Thymus (tissue), 11 donors: ENCODE results near the gene PRRG3. TPM values are rescaled to one million over a fixed set of nuclear protein-coding genes. Genes with fewer than 3 reads are reported as not detected.

Source experiments
- DNase-seq, 9 donors: peaks; one replicate each; pipeline ENCODE4 v3.0.0-alpha.2; 2013; ENCODE audit warnings: low spot score in 9 of 9, low read depth in 6 of 9, missing footprints in 1 of 9
- H3K27ac ChIP-seq, 2 donors: one replicate each; pipeline ENCODE4 v1.5.1; 2013; ENCODE audit warnings: control low read depth in 1 of 2, low read depth in 1 of 2, low read length in 1 of 2, mild to moderate bottlenecking in 1 of 2, moderate library complexity in 1 of 2
- H3K27me3 ChIP-seq, 2 donors: one replicate each; pipeline ENCODE4 v1.5.1; 2013; ENCODE audit warnings: low read length in 1 of 2; ENCODE audit not compliant: control insufficient read depth in 2 of 2, insufficient read depth in 1 of 2
- H3K36me3 ChIP-seq, 2 donors: one replicate each; pipeline ENCODE4 v1.5.1; 2013; ENCODE audit warnings: low read length in 1 of 2, mild to moderate bottlenecking in 1 of 2, moderate library complexity in 1 of 2; ENCODE audit not compliant: control insufficient read depth in 2 of 2, insufficient read depth in 2 of 2
- H3K4me1 ChIP-seq, 2 donors: one replicate each; pipeline ENCODE4 v1.5.1; 2013; ENCODE audit warnings: low read length in 2 of 2; ENCODE audit not compliant: control insufficient read depth in 2 of 2, insufficient read depth in 2 of 2
- H3K4me3 ChIP-seq, 2 donors: one replicate each; pipeline ENCODE4 v1.5.1; 2013; ENCODE audit warnings: low read length in 2 of 2, control low read depth in 1 of 2, mild to moderate bottlenecking in 1 of 2
- H3K9me3 ChIP-seq, 2 donors: one replicate each; pipeline ENCODE4 v1.5.1; 2013; ENCODE audit warnings: low read length in 1 of 2, mild to moderate bottlenecking in 1 of 2; ENCODE audit not compliant: control insufficient read depth in 2 of 2, insufficient read depth in 1 of 2
- WGBS: extraction: QIAGEN DNeasy Blood & Tissue Kit; methylation state at CpG from one replicate; pipeline ENCODE4 v1.1.7; 2013; 5-methylcytosine and 5-hydroxymethylcytosine counted together
- polyA plus RNA-seq: library from polyadenylated mRNA; stranded (reverse); fragments of 200-250 nt; gene quantifications from one replicate; pipeline ENCODE4 v1.2.3, GENCODE V29; 2013
- total RNA-seq: library from RNA; stranded (reverse); fragments of 120-200 nt; gene quantifications from one replicate; pipeline ENCODE4 v1.2.4, GENCODE V29; 2013
- donor health status: healthy.

Gene PRRG3
- total and polyA plus RNA-seq, 2 donors = 0.87 to 1.3 TPM

- H3K27ac ChIP-seq = no peak overlapping the region
- H3K4me1 ChIP-seq = no peaks in the 10 kb centered on the region
- WGBS = 79% methylated on average over 9 of the region's 9 CpGs
- no peaks in the 10 kb centered on the region for H3K36me3 ChIP-seq
- no peaks in the 10 kb centered on the region for H3K9me3 ChIP-seq
- no peak for DNase-seq
- peaks cover 0 to 2% of the 10 kb centered on the region in 2 donors for H3K27me3 ChIP-seq
- no peak overlapping the region for H3K4me3 ChIP-seq
Observed at GRCh38 chrX:151702026-151702714, 6.9 kb downstream of the PRRG3 start.

- Histone ChIP-seq H3K4me3 (no peak overlapping the region), H3K36me3 (no peaks in the 10 kb centered on the region), H3K4me1 (no peaks in the 10 kb centered on the region), H3K27ac (no peak overlapping the region), H3K27me3 (peaks cover 0 to 2% of the 10 kb centered on the region in 2 donors), H3K9me3 (no peaks in the 10 kb centered on the region)
- WGBS = 86% methylated on average over 7 of the region's 7 CpGs
- no peak for DNase-seq
Observed at GRCh38 chrX:151702741-151703340, 7.6 kb downstream of the PRRG3 start.

DNA sequence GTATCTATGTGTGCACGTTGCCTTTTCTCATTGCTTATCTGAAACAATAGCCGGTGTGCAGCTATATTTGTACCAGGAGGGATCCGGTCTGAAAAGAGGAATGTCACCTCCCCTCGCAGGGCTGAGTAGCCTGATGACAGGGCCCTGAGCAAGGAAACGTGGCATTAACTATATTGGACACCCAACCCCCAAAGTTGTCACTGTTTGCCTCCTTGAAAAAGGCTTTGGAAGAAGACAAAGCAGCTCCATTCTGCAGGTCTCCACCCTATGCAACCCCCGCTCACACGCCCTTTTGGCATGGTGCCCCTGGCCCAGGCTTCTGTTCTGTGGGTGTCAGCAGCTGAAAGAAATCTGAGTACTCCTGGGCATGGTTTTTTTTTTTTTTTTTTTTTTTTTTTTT lies 8.2 kb downstream of the PRRG3 start:
- no peaks in the 10 kb centered on the region for H3K36me3 ChIP-seq
- 70% methylated on average over 7 of the region's 7 CpGs for WGBS
- H3K4me3 ChIP-seq = no peak overlapping the region
- no peak overlapping the region for H3K27ac ChIP-seq
- DNase-seq = no peak
- peaks cover 0 to 2% of the 10 kb centered on the region in 2 donors for H3K27me3 ChIP-seq
- H3K4me1 ChIP-seq = no peaks in the 10 kb centered on the region
- H3K9me3 ChIP-seq = no peaks in the 10 kb centered on the region

- no peaks in the 10 kb centered on the region for H3K4me1 ChIP-seq
- WGBS = 89% methylated on average over 13 of the region's 13 CpGs
- H3K9me3 ChIP-seq = no peaks in the 10 kb centered on the region
- no peaks in the 10 kb centered on the region for H3K36me3 ChIP-seq
- no peak overlapping the region for H3K27ac ChIP-seq
- peaks cover 0 to 2% of the 10 kb centered on the region in 2 donors for H3K27me3 ChIP-seq
- DNase-seq = no peak
- no peak overlapping the region for H3K4me3 ChIP-seq
Observed at GRCh38 chrX:151704041-151704663, 8.9 kb downstream of the PRRG3 start.

- no peak overlapping the region for H3K27ac ChIP-seq
- WGBS = 98% methylated on average over 7 of the region's 7 CpGs
- no peaks in the 10 kb centered on the region for H3K36me3 ChIP-seq
- H3K4me3 ChIP-seq = no peak overlapping the region
- no peaks in the 10 kb centered on the region for H3K9me3 ChIP-seq
- peaks cover 0 to 2% of the 10 kb centered on the region in 2 donors for H3K27me3 ChIP-seq
- DNase-seq = no peak
- H3K4me1 ChIP-seq = no peaks in the 10 kb centered on the region
Observed at GRCh38 chrX:151708821-151709220, 13.6 kb downstream of the PRRG3 start.

DNA sequence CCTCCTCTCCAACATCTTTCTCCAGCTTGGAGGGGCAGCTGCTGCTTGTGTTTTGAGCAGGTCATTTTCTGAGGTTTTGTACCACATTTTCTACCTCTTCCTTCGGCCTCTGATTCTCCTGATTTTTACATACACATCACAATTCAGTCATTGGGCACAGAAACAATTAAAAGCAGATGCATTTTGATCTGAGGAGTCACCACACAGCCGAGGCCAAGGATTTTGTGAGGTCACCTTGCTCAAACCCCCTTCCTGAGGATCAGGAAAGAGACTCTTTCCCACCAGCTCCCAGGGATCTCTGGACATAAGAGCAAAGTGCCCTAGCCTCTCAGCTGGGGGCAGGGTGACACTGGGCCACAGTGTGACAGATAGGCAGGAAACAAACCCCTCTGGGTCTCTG lies 15.2 kb downstream of the PRRG3 start:
- WGBS = 85% methylated on average over 2 of the region's 2 CpGs
- H3K4me1 ChIP-seq = no peaks in the 10 kb centered on the region
- no peaks in the 10 kb centered on the region for H3K27me3 ChIP-seq
- no peaks in the 10 kb centered on the region for H3K36me3 ChIP-seq
- H3K27ac ChIP-seq = no peak overlapping the region
- H3K9me3 ChIP-seq = no peaks in the 10 kb centered on the region
- H3K4me3 ChIP-seq = no peak overlapping the region
- DNase-seq = no peak

DNA sequence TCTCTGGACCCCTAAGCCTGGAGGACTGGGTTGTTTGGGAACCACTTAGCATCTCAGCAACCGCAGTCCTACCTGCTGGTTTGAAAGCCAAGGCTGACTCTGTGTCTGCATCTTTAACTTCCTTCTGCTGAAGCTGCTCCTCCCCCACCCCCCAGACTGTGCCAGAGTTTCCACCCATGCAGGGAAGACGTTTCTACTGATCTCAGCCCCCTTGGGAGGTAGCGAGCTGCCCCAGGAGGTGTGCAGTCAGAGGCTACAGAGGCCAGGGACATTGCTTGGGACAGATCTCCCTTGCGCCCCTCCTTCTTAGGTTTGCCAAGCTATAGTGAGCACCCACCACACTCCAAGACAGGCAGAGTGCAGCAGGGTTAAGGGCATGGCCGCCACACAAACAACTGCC lies 15.9 kb downstream of the PRRG3 start:
- no peaks in the 10 kb centered on the region for H3K36me3 ChIP-seq
- no peaks in the 10 kb centered on the region for H3K4me1 ChIP-seq
- no peak overlapping the region for H3K4me3 ChIP-seq
- H3K27ac ChIP-seq = no peak overlapping the region
- H3K27me3 ChIP-seq = no peaks in the 10 kb centered on the region
- H3K9me3 ChIP-seq = no peaks in the 10 kb centered on the region
- 64% methylated on average over 5 of the region's 5 CpGs for WGBS
- DNase-seq = no peak

GRCh38 chrX:151711787-151712186 lies 16.5 kb downstream of the PRRG3 start:
- no peak overlapping the region for H3K27ac ChIP-seq
- WGBS = 33% methylated on average over 2 of the region's 2 CpGs

GRCh38 chrX:151712253-151712652 lies 17.0 kb downstream of the PRRG3 start:
- Histone ChIP-seq H3K36me3 (no peaks in the 10 kb centered on the region), H3K4me1 (no peaks in the 10 kb centered on the region), H3K27me3 (no peaks in the 10 kb centered on the region), H3K4me3 (no peak overlapping the region), H3K9me3 (no peaks in the 10 kb centered on the region), H3K27ac (no peak overlapping the region)
- no peak for DNase-seq
- WGBS = 83% methylated on average over 3 of the region's 3 CpGs

More at GRCh38 chrX:151711787-151712186, 16.5 kb downstream of the PRRG3 start:
- no peaks in the 10 kb centered on the region for H3K27me3 ChIP-seq
- no peak overlapping the region for H3K4me3 ChIP-seq
- DNase-seq = no peak
- H3K36me3 ChIP-seq = no peaks in the 10 kb centered on the region
- no peaks in the 10 kb centered on the region for H3K4me1 ChIP-seq
- H3K9me3 ChIP-seq = no peaks in the 10 kb centered on the region
